HEK293T (cell line): ENCODE data around the gene DNAJC5.
A peak's percentile ranks its signal among the peaks of the same experiment; 100 is the strongest.

Source experiments
- CTCF ChIA-PET: fragments of 350-600 bp; formaldehyde crosslinking; extraction: SDS; loops from one replicate; lab custom pipeline; 2021; ENCODE audit warnings: antibody characterized with exemption, inconsistent platforms; lab: Yijun Ruan, JAX
- POLR2A ChIA-PET: fragments of 350-600 bp; formaldehyde crosslinking; extraction: SDS; loops from one replicate; lab custom pipeline; 2020; ENCODE audit warnings: antibody characterized with exemption, inconsistent platforms; lab: Yijun Ruan, JAX
- DNase-seq: peaks from one replicate; pipeline ENCODE4 v3.0.0; 2012; ENCODE audit warnings: mixed read lengths; ENCODE audit errors: extremely low spot score
- ARNT ChIP-seq: fragments of 450-650 bp; IDR thresholded peaks from 2 replicates; pipeline ENCODE4 v1.6.1; 2017; ENCODE audit warnings: mild to moderate bottlenecking
- BHLHE40 ChIP-seq: fragments of 450-650 bp; IDR thresholded peaks from 2 replicates; pipeline ENCODE4 v1.6.1; 2016; ENCODE audit warnings: mild to moderate bottlenecking, moderate library complexity, borderline replicate concordance
- CTBP1 ChIP-seq: fragments of 450-650 bp; IDR thresholded peaks from 2 replicates; pipeline ENCODE4 v1.6.1; 2016; ENCODE audit warnings: borderline replicate concordance
- ELF4 ChIP-seq: fragments of 450-650 bp; IDR thresholded peaks from 2 replicates; pipeline ENCODE4 v1.6.1; 2017; ENCODE audit warnings: antibody characterized with exemption
- FOXA1 ChIP-seq: fragments of 450-650 bp; IDR thresholded peaks from 2 replicates; pipeline ENCODE4 v1.6.1; 2016; ENCODE audit warnings: mild to moderate bottlenecking
- FOXK2 ChIP-seq: fragments of 450-650 bp; IDR thresholded peaks from 2 replicates; pipeline ENCODE4 v1.6.1; 2016; ENCODE audit warnings: mild to moderate bottlenecking
- FOXM1 ChIP-seq: fragments of 450-650 bp; IDR thresholded peaks from 2 replicates; pipeline ENCODE4 v1.6.1; 2017; ENCODE audit warnings: mild to moderate bottlenecking, borderline replicate concordance
- HDGF ChIP-seq: fragments of 450-650 bp; IDR thresholded peaks from 2 replicates; pipeline ENCODE4 v1.6.1; 2017; ENCODE audit warnings: antibody characterized with exemption, borderline replicate concordance
- L3MBTL2 ChIP-seq: fragments of 450-650 bp; conservative IDR thresholded peaks from 2 replicates; pipeline ENCODE4 v1.6.1; 2016; ENCODE audit warnings: mild to moderate bottlenecking
- LEF1 ChIP-seq: fragments of 450-650 bp; IDR thresholded peaks from 2 replicates; pipeline ENCODE4 v1.6.1; 2017; ENCODE audit warnings: mild to moderate bottlenecking, borderline replicate concordance
- NFRKB ChIP-seq: fragments of 450-650 bp; IDR thresholded peaks from 2 replicates; pipeline ENCODE4 v1.6.1; 2016; ENCODE audit warnings: mild to moderate bottlenecking, moderate library complexity
- PKNOX1 ChIP-seq: fragments of 450-650 bp; IDR thresholded peaks from 2 replicates; pipeline ENCODE4 v1.6.1; 2016
- SP1 ChIP-seq: fragments of 450-650 bp; IDR thresholded peaks from 2 replicates; pipeline ENCODE4 v1.6.1; 2017
- SUZ12 ChIP-seq: fragments of 450-650 bp; IDR thresholded peaks from 2 replicates; pipeline ENCODE4 v1.6.1; 2016; ENCODE audit warnings: mild to moderate bottlenecking
- TARDBP ChIP-seq: fragments of 450-650 bp; IDR thresholded peaks from 2 replicates; pipeline ENCODE4 v1.6.1; 2016
- ZNF384 ChIP-seq: fragments of 450-650 bp; IDR thresholded peaks from 2 replicates; pipeline ENCODE4 v1.6.1; 2016

Gene DNAJC5

GRCh38 chr20:63861365-63861934, 33.5 kb upstream of the DNAJC5 start, which contains the start of gene ABHD16B:
TSS of gene ABHD16B (plus strand) at chr20:63861498. CDS start at chr20:63861541, 43 bp downstream.
- no peak for TF ChIP-seq PKNOX1
- no peak for TF ChIP-seq ZNF384
- no peak for TF ChIP-seq FOXA1
- no peak for TF ChIP-seq CTBP1
- TF ChIP-seq FOXK2, result no peak
- no peak for TF ChIP-seq L3MBTL2
- no peak for TF ChIP-seq BHLHE40
- no peak for TF ChIP-seq TARDBP
- TF ChIP-seq FOXM1, result no peak
- no peak for TF ChIP-seq ELF4
- TF ChIP-seq HDGF, result no peak
- no peak for TF ChIP-seq ARNT
- TF ChIP-seq LEF1, result no peak
- no peak for TF ChIP-seq NFRKB
- TF ChIP-seq SP1, result no peak
- TF ChIP-seq SUZ12, result no peak
- ChIA-PET CTCF (no interaction called here), POLR2A (no interaction called here)
- DNase-seq, result no peak

DNA sequence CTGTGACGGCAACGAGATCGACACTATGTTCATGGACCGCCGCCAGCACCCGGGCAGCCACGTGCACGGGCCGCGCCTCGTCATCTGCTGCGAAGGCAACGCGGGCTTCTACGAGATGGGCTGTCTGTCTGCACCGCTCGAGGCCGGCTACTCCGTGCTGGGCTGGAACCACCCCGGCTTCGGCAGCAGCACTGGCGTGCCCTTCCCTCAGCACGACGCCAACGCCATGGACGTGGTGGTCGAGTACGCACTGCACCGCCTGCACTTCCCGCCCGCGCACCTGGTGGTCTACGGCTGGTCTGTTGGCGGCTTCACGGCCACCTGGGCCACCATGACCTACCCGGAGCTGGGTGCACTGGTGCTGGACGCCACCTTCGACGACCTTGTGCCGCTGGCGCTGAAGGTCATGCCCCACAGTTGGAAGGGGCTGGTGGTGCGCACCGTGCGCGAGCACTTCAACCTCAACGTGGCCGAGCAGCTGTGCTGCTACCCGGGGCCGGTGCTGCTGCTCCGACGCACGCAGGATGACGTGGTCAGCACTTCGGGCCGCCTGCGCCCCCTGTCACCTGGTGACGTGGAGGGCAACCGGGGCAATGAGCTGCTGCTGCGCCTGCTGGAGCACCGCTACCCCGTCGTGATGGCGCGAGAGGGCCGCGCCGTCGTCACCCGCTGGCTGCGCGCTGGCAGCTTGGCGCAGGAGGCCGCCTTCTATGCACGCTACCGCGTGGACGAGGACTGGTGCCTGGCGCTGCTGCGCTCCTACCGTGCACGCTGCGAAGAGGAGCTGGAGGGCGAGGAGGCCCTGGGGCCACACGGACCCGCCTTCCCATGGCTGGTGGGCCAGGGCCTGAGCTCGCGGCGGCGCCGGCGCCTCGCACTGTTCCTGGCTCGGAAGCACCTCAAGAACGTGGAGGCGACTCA, 32.7 kb upstream of the DNAJC5 start:
- no peak for DNase-seq
- CTCF ChIA-PET, result no interaction called here
- POLR2A ChIA-PET, result interaction anchor here (1.4 kb wide), 1 partner anchor 155 kb away, joined by 4 read pairs; the partner anchor contains the start of genes ARFRP1 and ZGPAT
- TF ChIP-seq ARNT (no peak), PKNOX1 (no peak), FOXK2 (no peak), ZNF384 (no peak), SP1 (no peak), LEF1 (no peak), FOXM1 (no peak), BHLHE40 (no peak)

DNA sequence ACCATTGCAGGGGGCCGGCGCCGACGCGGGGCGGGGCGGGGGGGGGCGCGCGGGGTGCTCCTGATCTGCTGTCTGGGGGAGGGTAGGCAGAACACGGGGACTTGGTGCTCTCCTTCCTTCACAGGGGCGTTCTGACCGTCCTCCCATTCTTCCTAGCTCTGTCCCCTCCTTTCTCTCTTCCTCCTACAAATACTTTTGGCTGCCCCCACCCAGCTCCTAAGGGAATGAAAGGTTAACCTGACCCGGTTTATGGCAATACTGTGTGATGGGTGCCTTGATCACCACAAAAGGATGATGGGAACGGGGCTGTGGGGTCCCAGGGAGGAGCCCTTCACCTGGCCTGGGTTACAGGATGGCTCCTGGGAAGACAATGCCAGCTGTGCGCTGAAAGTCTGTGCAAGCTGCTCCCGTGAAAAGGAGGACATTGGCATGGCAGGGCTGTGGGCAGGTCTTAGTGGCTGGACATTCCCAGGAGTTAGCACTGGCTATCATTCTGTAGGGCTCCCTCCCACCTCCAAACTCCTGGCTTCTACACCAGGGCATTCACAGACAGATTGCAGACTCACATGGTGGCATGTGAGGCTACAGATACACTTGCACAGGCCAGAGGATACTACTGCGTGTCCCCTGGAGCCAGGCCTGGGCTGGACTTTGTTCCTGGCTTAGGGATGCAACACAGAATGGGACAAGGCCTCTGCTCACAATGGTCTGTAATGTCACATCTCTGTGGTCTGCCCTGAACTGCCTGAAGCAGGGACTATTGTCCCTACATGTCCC, 31.7 kb upstream of the DNAJC5 start:
- TF ChIP-seq SUZ12 (no peak), LEF1 (no peak), ZNF384 (no peak), PKNOX1 (no peak), ARNT (no peak), HDGF (no peak), L3MBTL2 (no peak), NFRKB (no peak), BHLHE40 (no peak), TARDBP (no peak), CTBP1 (no peak), FOXM1 (no peak), SP1 (no peak), ELF4 (no peak), FOXA1 (no peak), FOXK2 (no peak)
- no peak for DNase-seq
- CTCF ChIA-PET, result no interaction called here
- POLR2A ChIA-PET, result interaction anchor here (1.4 to 2.0 kb wide), 3 partner anchors 16 to 156 kb away, joined by 3 to 9 read pairs (median 4); partner anchors contain the start of genes ARFRP1 and ZGPAT

GRCh38 chr20:63863798-63864544, 31.0 kb upstream of the DNAJC5 start:
- TF ChIP-seq NFRKB, result no peak
- no peak for TF ChIP-seq SUZ12
- TF ChIP-seq FOXA1, result no peak
- TF ChIP-seq FOXK2, result no peak
- TF ChIP-seq LEF1, result no peak
- TF ChIP-seq ELF4, result no peak
- ChIA-PET CTCF (interaction anchor here (1.0 kb wide), 1 partner anchor 18 kb away, joined by 3 read pairs; no protein-coding TSS in a partner anchor), POLR2A (interaction anchor here (0.7 to 2.0 kb wide), 11 partner anchors 8 to 155 kb away, joined by 3 to 30 read pairs (median 9); partner anchors contain the start of genes ARFRP1, PRPF6, SAMD10 and ZGPAT)
- DNase-seq, result peak; percentile 68
